Right lobe of liver (tissue), 4 donors: ENCODE results near the gene DGKI.

Source experiments
- CTCF ChIP-seq, 4 donors: fragments of 200-600 bp in 3 of 4; fragments of 450-650 bp in 1 of 4; IDR thresholded peaks; one replicate each; pipeline versions ENCODE4 v1.5.1 to v1.8.0; 2016 to 2022; ENCODE audit warnings: antibody characterized with exemption in 4 of 4, mild to moderate bottlenecking in 2 of 4
- POLR2A ChIP-seq: fragments of 450-650 bp; IDR thresholded peaks from one replicate; pipeline ENCODE4 v1.6.1; 2017; ENCODE audit warnings: antibody characterized with exemption, mild to moderate bottlenecking
- donor health status: DM: no; HTN: no; CAD: no.
- donor health status: DM: no; HTN: no; CAD: no.
- donor health status: DM: no; HTN: yes; CAD: no.

DNA sequence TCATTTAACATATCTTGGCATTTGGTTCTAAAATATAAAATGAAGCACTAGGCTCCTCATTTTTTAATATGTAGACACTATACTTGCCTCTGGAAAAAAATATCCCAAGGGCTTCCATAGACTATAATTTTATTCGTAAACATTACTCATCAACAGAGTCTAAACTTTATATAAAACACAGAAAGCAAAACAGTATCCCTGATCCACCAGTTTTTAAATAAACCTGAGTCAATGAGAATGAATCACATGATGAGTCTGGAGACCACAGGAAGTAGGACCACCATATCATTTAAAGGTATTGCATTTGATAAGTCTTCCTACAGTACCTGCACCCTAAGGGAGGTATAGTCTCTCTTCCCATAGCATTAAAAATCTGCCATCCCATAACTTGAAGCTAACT is 228.0 kb downstream of the DGKI start:
- no peak for TF ChIP-seq CTCF (IDR thresholded peaks at IDR 0.05)
- TF ChIP-seq POLR2A = no peak
